ENCODE data around the gene MAP3K13. TPM values are rescaled to one million over a fixed set of nuclear protein-coding genes. Genes with fewer than 3 reads are reported as not detected.

Gene MAP3K13
- total and polyA plus RNA-seq, 2 of the 13 experiments (the other 11 are each of a cell fraction or from before 2014, with no cell fraction given): 24.2 to 26.5 TPM

- DNase-seq (ENCODE audit: low spot score) (no peak), ATAC-seq (no peak), FAIRE-seq (no peak)
- POLR2A ChIA-PET: no interaction called here
- TF ChIP-seq ZNF766 (CRISPR knock-in tag; IDR thresholded peaks at IDR 0.05; ENCODE audit: borderline replicate concordance): no peak
- TF ChIP-seq ZNF510 (CRISPR knock-in tag; IDR thresholded peaks at IDR 0.05; ENCODE audit: low read depth): no peak
- no peak for TF ChIP-seq MBNL3 (CRISPR knock-in tag; conservative IDR thresholded peaks at IDR 0.05)
- no peak for TF ChIP-seq NR2F1 (CRISPR knock-in tag; IDR thresholded peaks at IDR 0.05)
- TF ChIP-seq SP5 (CRISPR knock-in tag; IDR thresholded peaks at IDR 0.05; ENCODE audit: borderline replicate concordance, low read depth): no peak
- TF ChIP-seq ZNF841 (CRISPR knock-in tag; IDR thresholded peaks at IDR 0.05; ENCODE audit: borderline replicate concordance): no peak
- no peak for TF ChIP-seq JDP2 (CRISPR knock-in tag; IDR thresholded peaks at IDR 0.05; ENCODE audit: borderline replicate concordance)
- TF ChIP-seq PRDM10 (CRISPR knock-in tag; IDR thresholded peaks at IDR 0.05; ENCODE audit: low read depth): no peak
- no peak for TF ChIP-seq KDM4B (CRISPR knock-in tag; IDR thresholded peaks at IDR 0.05)
- TF ChIP-seq ELF3 (CRISPR knock-in tag; IDR thresholded peaks at IDR 0.05): no peak
- peaks cover 0 to 2% of the 10 kb centered on the region in 2 experiments; a peak in 2 of 5 replicates for H3K36me3 ChIP-seq (replicated peaks in 1 of 2; ENCODE audit: control insufficient read depth in 1 of 2, insufficient read depth in 2 of 2, low read length in 2 of 2)
- no peak overlapping the region for H3K4me3 ChIP-seq (replicated peaks in 1 of 3; ENCODE audit: insufficient read depth in 1 of 3, low read depth in 2 of 3, low read length in 3 of 3)
- no peak overlapping the region for H3K4me2 ChIP-seq (ENCODE audit: low read depth, low read length)
- BruUV-seq (replicated peaks): no TSS peak
- CTCF ChIA-PET (ENCODE audit: low intra/inter-chr PET ratio, low total read pairs): no interaction called here
- WGBS (ENCODE audit: low lambda C conversion rate): 99% methylated on average over 6 of the region's 6 CpGs
- no peak overlapping the region for H2AFZ ChIP-seq (ENCODE audit: low read length)
- H3K79me2 ChIP-seq (ENCODE audit: insufficient read depth, low read length): no peaks in the 10 kb centered on the region
- no peaks in the 10 kb centered on the region; the same call in 1 of the 2 replicates for H4K20me1 ChIP-seq (ENCODE audit: insufficient read depth, low read length)
- no peak overlapping the region for H3K27ac ChIP-seq (ENCODE audit: extremely low read length, insufficient read depth, low read length)
- H3K27me3 ChIP-seq (ENCODE audit: control insufficient read depth in 1 of 2, insufficient read depth in 2 of 2, low read length in 2 of 2): no peaks in the 10 kb centered on the region
- in situ Hi-C loops (cut with HindIII; ENCODE audit: extremely low pct_ligation_motif_present, low pct_unique_long_range_greater_than_20kb) (no loop called here), intact Hi-C loops (cut with micrococcal nuclease; ENCODE audit: unreplicated experiment) (no loop called here)
- no peak overlapping the region for H3K9ac ChIP-seq (ENCODE audit: insufficient read depth, low read depth, low read length)
- H3K9me3 ChIP-seq (ENCODE audit: low read length): no peaks in the 10 kb centered on the region
- peaks cover 9% of the 10 kb centered on the region; the same call in 1 of the 2 replicates for H3K4me1 ChIP-seq (ENCODE audit: insufficient read depth, low read length)
These were observed 58.8 kb downstream of the MAP3K13 start for GRCh38 chr3:185421577-185422232.

Data from HepG2 (cell line).